ENCODE results near the gene TENT5C. TPM values are rescaled to one million over a fixed set of nuclear protein-coding genes. Genes with fewer than 3 reads are reported as not detected.

TENT5C gene
- polyA plus RNA-seq, 1 of the 3 experiments (the other 2 are of a cell fraction): 0.90 TPM

DNA sequence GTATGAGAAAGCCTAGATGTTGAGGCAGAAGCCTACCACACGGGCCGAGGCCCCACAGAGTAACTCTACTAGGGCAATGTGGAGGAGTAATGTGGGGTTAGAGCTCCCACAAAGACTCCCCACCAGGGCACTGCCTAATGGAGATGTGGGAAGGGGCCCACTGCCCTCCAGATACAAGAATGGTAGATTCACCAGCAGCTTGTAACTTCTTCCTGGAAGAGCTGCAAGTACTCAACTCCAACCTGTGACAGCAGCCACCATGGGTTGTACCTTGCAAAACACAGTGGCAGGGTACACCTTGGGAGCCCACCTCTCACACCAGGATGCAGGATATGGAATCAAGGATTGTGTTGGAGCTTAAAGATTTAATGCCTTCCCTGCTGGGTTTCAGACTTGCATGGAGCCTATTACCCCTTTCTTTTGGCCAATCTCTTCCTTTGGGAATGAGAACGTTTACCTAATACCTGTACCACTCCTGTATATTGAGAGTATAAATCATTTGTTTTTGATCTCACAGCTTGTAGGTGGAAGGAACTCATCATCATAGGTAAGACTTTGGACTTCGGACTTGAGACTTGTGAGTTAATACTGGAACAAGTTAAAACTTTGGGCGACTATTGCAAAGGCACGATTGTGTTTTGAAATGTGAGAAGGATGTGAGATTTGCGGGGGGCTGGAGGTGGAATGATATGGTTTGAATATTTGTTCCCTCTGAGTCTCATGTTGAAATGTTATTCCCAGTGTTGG, 57.5 kb downstream of the TENT5C start (continued):
- TF ChIP-seq CTCF (IDR thresholded peaks at IDR 0.05): no peak
- no peak for TF ChIP-seq USF2 (IDR thresholded peaks at IDR 0.05; ENCODE audit: borderline replicate concordance, low read depth, low read length)
- TF ChIP-seq EP300 (IDR thresholded peaks at IDR 0.05; ENCODE audit: borderline replicate concordance in 1 of 2, low read depth in 1 of 2, low read length in 1 of 2): no peak
- no peak for TF ChIP-seq TEAD4 (IDR thresholded peaks at IDR 0.05; ENCODE audit: borderline replicate concordance, insufficient read depth)
- no peak for TF ChIP-seq GATA2 (CRISPR knock-in tag; IDR thresholded peaks at IDR 0.05)
- TF ChIP-seq IRF3 (IDR thresholded peaks at IDR 0.05; ENCODE audit: low read depth, low read length): no peak
- no peak for TF ChIP-seq EZH2phosphoT487 (IDR thresholded peaks at IDR 0.05; ENCODE audit: borderline replicate concordance, low read depth)
- TF ChIP-seq JUND (IDR thresholded peaks at IDR 0.05): no peak
- no peak for TF ChIP-seq RFX5 (IDR thresholded peaks at IDR 0.05; ENCODE audit: low read length)
- TF ChIP-seq RCOR1 (IDR thresholded peaks at IDR 0.05; ENCODE audit: low read length): no peak

GRCh38 chr1:117664314-117664713, 58.5 kb downstream of the TENT5C start:
- ChIA-PET POLR2A (no interaction called here), CTCF (no interaction called here)
- WGBS (ENCODE audit: low lambda C conversion rate): 88% methylated on average over 6 of the region's 6 CpGs

More at GRCh38 chr1:117664314-117664713, 58.5 kb downstream of the TENT5C start:
- Histone ChIP-seq H3K9me2 (no peaks in the 10 kb centered on the region), H3K79me2 (ENCODE audit: insufficient read depth) (no peaks in the 10 kb centered on the region), H3K27me3 (ENCODE audit: insufficient read depth) (no peaks in the 10 kb centered on the region), H2AFZ (ENCODE audit: low read depth) (no peak overlapping the region), H4K20me1 (ENCODE audit: insufficient read depth) (no peaks in the 10 kb centered on the region), H3K9me3 (no peaks in the 10 kb centered on the region), H3K27ac (ENCODE audit: low read depth in 2 of 2, low read length in 1 of 2) (no peak overlapping the region), H3F3A (replicated peaks; ENCODE audit: insufficient read depth) (no peaks in the 10 kb centered on the region), H3K36me3 (replicated peaks in 1 of 2; ENCODE audit: control insufficient read depth in 1 of 2, insufficient read depth in 2 of 2, low read length in 1 of 2) (no peaks in the 10 kb centered on the region), H3K9ac (no peak overlapping the region), H3K4me3 (ENCODE audit: low read depth in 2 of 2, low read length in 1 of 2) (no peak overlapping the region), H3K4me2 (no peak overlapping the region), H3K4me1 (ENCODE audit: control insufficient read depth in 1 of 2, insufficient read depth in 2 of 2, low read depth in 1 of 2, low read length in 1 of 2) (no peaks in the 10 kb centered on the region)
- no peak for DNase-seq
- TF ChIP-seq RAD21 (IDR thresholded peaks at IDR 0.05; ENCODE audit: low read length): no peak
- no peak for TF ChIP-seq TCF12 (IDR thresholded peaks at IDR 0.05)
- TF ChIP-seq TEAD4 (IDR thresholded peaks at IDR 0.05; ENCODE audit: borderline replicate concordance, insufficient read depth): no peak
- no peak for TF ChIP-seq YY1 (IDR thresholded peaks at IDR 0.05; ENCODE audit: low read depth)
- TF ChIP-seq NRF1 (IDR thresholded peaks at IDR 0.05; ENCODE audit: low read depth, low read length): no peak
- TF ChIP-seq IRF3 (IDR thresholded peaks at IDR 0.05; ENCODE audit: low read depth, low read length): no peak
- no peak for TF ChIP-seq ZBTB33 (IDR thresholded peaks at IDR 0.05; ENCODE audit: borderline replicate concordance, low read depth)
- TF ChIP-seq SIN3A (IDR thresholded peaks at IDR 0.05; ENCODE audit: borderline replicate concordance, low read depth, low read length): no peak
- no peak for TF ChIP-seq ELF1 (IDR thresholded peaks at IDR 0.05)
- TF ChIP-seq GATA2 (CRISPR knock-in tag; IDR thresholded peaks at IDR 0.05): no peak
- no peak for TF ChIP-seq USF2 (IDR thresholded peaks at IDR 0.05; ENCODE audit: borderline replicate concordance, low read depth, low read length)
- TF ChIP-seq SMC3 (IDR thresholded peaks at IDR 0.05; ENCODE audit: low read depth, low read length): no peak
- TF ChIP-seq EZH2phosphoT487 (IDR thresholded peaks at IDR 0.05; ENCODE audit: borderline replicate concordance, low read depth): no peak
